Islet precursor cell (in vitro differentiated cells): Measurements from ENCODE around the gene IER5.
A peak's percentile ranks its signal among the peaks of the same experiment; 100 is the strongest.
"Not testable (repeated sequence)": the region's sequence is repeated elsewhere in the genome, so short reads cannot be mapped to it uniquely, and the experiment has no call there.

ENCODE experiments used
- DNase-seq: peaks from one replicate; pipeline ENCODE4 v3.0.0-alpha.2; 2018

Gene IER5

DNA sequence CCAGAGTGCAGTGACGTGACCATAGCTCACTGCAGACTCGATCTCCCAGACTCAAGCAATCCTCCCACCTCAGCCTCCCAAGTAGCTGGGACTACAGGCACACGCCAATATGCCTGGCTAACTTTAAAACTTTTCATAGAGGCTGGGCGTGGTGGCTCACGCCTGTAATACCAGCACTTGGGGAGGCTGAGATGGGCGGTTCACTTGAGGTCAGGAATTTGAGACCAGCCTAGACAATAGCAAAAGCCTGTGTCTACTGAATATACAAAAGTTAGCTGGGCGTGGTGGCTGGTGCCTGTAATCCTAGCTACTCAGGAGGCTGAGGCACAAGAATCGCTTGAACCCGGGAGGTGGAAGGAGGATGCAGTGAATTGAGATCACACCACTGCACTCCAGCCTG is 27.5 kb downstream of the IER5 start:
- DNase-seq, result not testable (repeated sequence)

DNA sequence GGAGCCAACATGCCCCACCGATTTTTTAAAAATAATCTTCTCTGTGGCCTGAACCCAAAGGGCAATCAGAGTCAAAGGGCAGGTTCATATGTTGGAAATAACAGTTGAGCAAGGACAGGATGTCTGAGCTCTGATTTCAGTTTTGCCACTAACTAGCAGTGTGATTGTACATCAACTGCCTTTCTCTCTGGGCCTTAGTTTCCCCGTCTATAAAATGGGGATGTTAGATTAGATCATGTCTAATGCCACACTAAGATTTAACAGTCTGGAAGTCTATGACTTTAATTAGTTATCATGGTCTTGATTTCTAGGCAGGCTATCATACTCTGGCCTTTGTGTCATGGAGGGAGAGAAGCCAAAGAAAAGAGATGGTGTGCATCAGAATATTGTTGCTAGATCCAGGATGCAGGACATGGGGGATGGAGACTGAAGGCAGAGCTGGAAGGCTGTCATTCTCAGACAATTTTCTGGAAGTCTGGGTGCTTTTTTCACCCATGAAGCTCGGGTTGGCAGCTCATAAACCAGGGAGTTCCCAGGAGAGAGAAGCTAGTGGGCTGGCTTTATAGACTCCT is 28.4 kb downstream of the IER5 start:
- DNase-seq, result no peak

DNA sequence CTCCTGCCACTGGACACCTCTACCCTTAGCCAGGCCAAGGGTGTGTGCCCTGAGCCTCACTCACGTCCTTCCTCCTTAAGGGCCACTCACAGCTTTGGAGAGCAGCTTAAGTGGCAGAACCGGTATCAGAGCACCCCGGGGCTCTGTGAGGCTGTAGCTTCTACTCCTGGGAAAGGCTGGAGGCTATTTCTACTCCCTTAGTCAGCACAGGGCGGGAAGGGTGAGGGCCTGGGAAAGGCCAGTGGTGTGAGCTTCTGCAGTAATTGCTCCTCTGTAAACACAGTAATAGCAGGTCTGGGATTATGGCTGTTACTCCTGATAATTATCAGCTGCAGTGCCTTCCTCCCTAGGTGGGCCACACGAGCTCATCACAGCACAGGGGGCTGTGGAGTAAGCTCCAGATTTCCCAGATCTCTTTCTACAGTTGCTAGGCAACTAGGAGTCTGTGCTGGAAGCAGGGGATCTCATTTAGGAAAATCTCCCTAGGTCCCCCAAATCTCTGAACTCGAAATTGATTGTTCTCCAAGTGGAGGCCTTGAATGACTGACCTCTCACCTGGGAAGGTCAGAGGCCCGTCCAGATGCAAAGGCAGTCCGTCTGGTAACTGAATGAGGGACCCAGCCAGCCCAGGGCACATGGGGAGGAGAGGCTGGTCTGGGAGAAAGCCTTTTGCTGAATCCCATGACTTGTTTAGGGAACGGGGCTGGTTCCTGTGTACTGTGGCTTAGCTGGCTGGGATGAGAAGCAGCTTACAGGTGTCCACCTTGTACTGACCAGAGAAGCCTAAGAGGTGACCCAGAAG is 29.3 kb downstream of the IER5 start:
- DNase-seq, result peak; percentile 100

DNA sequence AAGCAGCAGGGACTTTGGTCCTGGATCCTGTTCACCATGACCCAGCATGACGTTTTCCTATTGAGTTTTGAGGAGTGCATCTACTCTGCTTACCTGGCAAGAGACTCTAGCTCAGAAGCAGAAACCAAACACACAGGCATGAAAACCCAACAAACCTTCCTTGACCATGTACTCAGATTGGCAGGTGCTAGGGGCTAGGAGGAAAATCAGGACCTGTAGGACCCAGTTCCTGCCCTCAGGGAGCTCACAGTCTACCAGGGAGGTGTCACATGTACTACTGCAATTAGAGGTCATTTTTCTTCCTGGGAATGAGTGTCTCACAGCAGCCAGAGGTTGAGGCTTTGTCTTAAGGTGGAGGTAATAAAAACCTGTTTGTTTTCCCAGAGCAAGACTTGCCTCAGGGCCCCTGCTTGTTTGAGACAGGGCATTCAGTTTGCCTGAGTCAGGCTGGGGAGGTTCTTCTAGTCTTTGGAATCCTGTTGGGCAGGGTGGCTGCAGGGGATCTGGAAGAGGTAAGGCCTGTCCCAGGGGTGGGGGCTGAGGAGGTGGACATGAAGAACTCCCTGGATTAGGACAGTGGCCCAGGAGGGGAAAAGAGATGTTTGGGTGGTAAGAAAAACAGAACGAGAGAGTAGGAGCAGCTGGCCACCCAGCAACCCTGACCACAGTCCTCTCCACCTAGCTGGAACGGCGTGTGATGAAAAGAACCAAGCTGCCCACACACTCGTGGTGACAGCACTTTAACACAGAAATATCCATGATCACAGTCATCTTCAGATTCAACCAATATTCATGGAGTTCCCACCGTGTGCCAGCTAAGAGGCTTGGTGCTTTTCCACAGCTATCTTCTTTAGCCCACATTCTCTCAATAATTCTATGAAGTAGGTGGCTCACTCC is 30.8 kb downstream of the IER5 start:
- DNase-seq, result peak; percentile 99

DNA sequence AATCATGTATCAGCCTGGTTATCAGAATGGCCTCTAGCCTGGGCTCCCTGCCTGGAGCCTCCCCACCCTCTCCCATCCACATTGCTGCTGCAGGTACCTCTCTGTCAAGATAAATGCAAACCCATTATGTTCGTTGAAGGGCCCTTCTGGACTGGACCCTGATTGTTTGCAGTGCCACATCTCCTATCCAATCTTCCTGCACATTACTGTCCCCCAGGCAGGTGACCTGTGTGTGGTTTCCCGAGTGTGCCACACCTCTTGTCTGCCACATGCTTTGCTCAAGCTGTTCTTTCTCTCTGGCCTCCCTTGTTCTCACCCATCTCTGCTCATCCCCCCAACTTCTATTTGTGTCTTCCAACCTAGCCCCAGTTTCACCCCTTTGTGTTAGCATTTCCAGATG is 32.4 kb downstream of the IER5 start:
- DNase-seq, result peak; percentile 74

DNA sequence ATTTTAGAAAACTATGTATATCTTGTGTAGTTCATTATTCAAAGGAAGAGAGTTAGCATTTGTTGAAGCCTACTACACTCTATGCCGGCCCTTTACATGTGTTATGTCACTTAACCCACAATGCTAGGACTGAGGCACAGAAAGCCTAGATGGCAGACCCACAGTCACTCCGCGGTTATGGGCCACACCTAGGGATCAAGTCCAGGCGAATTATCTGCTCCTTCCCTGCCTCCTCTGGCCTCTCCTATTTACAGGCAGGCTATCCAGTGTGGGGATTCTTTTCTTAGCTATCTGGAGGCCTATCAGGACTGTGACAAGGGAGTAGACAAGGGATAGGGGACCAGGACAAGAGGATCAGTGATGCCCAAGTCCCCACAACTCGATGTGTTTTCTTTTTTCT is 33.0 kb downstream of the IER5 start:
- no peak for DNase-seq

DNA sequence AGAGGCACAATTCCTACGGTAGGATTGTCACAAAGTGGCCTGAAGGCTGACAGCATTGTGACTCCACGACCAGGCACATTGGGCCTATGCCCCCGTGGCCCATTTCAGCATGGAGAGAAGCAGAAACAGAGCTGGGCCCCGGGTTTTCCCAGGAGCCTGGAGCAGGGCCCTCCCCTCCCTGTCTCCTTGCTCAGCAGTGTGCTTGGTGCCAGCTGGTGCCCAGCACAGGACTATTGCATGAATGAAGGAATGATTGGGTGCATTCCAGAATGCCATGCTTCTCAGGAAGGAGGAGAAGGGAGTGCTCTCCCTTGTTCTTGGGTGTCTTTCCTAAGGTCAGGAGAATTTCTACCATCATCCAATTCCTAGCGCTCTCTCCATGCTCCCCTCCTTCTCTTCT is 33.7 kb downstream of the IER5 start:
- peak; percentile 46 for DNase-seq

DNA sequence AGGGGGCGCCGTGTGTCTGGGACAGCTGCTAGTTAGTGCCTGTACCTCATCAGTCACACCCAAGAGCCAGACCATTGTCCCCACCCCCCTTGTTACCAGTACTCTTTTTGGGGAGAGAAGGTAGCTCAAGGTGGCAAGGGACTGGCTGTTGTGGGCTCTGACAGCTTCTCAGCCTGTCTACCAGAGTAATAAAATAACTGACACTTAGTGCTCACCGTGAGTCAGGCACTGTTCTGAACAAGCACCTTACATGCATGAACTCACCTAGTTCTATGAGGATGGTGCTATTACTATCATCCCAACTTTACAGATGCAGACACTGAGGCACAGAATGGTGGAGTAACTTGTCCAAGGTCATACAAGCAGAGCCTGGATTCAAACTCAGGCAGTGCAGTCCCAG is 34.7 kb downstream of the IER5 start:
- no peak for DNase-seq

DNA sequence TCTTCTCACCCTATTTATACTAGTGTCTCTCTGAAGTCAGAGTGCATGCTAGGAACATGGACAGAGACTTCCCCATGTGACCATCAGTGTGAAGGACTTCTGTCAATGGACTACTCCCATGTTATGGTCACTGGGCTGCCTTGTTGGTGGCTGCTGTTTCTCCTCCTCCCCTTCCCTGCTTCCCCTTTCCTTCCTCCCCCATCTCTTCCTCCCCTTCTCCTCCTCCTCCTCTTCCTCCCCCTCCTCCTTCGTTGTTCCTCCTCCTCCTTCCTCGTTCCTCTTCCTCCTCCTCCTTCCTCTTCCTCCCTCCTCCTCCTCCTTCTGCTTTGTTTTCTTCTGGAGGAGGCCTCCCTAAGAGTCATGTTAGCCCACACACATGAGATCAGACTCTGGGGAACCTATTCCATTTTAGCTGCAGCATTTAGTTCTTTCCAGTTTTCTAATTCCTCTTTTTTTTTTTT is 35.8 kb downstream of the IER5 start:
- no peak for DNase-seq

DNA sequence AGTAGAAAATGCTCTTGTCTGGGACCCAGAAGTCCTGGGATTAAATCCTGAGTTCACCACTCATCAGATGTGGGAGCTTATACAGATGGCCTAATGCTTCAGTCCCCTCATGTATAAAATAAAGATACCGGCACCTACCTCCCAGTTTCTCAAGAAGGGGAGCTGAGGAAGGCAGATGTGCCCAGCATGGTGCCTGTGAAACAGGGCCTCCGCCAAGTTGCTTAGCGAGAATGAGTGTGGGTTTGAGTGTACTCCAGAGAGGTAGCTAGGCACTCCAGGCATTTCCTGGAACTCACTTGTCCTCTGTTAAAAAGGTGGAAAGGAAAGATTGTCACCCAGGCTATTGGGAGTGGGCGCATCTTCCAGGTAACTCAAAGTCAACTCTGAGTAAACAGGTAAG is 37.8 kb downstream of the IER5 start:
- no peak for DNase-seq

DNA sequence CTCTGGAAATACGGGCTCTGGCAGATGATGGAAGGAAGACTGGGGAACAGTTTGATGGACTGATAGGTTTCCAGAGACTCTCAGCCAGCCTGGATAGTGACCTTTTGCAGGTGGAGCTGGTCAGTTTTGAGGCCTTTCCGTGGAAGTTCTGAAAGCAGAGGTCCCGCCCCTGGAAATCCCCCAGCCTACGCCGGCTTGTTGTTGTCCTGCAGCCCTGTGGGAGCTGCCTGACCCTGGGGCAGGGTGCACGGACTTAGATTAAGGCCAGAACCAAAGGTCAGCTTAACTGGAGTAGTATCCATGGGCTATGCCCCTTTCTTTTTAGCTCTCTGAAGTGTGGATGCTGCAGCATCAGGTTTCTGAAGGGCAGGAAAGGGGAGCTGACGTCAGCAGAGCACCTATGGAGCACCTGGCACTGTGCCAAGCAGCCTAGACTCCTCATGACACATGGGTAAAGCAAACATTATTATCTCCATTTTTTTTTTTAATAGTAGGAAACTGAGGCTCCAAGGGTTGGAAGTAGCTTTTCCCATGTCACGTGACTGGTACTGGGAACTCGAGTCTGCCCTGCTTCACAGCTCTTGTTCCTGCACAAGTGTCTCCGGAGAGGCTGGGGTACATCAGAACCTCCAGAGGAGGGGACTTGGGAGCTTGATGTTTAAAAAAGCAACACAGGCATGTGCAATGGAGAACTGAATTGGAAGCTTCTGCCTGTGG is 38.5 kb downstream of the IER5 start:
- peak; percentile 58 for DNase-seq

DNA sequence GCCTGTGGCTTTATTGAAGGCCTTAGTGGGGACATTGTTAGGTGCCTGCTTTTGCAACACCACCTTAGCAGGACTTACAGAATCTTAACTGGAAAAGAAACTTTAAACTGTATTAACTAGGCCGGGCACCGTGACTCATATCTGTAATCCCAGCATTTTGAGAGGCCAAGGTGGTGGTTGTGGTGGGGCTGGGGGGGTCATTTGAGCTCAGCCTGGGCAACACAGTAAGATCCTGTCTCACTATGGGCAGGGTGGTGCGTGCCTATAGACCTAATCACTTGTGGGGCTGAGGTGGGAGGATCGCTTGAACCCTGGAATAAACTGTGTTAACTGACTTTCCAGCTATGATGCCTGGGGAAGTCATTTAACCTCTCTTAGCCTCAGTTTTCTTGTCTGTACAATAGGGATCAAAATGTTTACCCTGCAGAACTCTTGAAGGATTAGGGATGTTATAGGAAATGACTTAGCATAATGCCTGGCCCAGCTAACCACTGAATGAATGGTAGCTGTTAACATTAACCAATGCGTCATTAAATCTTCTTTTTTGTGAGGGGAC is 39.5 kb downstream of the IER5 start:
- peak; percentile 46 for DNase-seq

DNA sequence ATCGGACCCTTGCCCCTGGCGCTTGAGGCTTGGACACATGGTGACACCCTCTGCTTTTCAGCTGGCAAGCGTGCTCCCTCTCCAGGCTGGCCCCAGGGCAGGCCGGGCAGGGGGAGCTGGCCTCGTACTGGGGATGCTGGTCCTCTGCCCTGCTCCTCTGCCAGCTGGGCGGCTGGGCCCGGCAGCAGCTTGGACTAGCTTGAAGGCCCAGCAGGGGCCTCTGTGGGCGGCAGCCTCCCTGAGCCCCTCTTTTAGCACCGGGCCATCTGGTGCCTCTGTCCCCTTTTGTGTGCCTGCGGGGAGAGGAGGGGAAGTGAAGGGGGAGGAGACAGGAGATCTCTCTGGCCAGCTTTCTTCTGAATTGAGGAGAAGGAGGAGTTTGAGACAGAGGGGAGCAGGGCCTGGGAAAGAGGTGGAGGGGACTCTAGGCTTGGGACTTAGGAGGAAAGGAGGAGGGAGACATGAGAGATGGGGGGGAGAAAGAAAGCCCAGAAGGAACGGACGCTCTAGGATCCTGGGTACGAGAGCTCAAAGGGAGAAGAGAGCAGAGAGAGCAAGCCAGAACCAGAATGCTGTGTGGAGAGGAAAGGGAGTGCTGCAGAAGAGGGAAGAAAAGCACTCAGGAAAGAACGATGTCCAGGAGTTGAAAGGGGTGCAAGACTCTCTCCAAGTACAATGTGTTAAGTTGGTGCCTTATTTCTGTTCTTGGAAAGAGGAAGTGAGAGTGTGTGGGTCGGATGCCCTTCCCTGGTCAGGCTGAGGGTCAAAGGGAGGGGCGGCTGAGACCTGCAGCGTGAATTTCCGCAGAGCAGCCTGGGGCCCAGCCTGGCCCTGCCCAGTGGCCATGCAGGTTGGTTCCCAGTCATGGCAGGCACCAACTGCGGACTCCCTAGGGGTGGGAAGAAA is 40.3 kb downstream of the IER5 start:
- peak; percentile 61 for DNase-seq

DNA sequence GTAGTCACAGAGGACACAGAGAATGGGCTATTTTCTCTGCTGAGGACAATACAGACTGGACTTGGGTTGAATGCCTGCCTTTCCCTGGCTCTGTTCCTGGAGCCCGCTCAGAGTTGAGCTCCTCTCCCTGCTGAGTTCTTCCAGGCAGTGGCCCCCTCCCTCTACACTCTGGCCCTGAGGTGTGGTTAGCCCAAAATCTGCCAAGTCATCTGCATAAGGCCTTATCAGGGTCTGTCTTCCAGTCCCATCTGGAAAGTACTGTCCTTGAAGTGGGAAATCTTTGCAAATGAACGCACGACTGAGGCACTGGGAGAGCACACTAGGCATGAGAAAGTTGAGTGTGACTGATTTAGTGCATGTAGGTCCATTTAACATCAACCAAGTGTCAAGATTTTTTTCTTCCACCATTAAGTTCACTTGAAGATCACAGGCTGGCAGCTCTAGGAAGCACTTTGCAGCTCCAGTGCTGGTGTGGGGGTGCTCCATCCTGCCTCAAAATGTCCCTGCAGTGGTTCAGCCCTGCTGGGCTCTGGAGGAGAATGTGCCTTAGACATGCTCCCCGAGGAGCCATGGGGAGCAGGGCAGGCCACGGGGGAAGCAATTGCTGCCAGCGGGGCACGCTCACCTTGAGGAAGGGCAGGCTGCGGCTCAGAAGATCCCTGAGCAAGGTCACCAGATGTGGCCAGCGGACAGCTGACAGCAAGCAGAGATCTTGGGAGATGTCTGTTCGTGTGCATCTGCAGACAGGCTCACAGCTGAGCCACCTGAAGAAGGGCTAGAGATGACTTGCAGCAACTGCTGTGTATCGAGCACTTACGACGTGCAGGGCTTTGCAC is 41.5 kb downstream of the IER5 start:
- peak; percentile 53 for DNase-seq

DNA sequence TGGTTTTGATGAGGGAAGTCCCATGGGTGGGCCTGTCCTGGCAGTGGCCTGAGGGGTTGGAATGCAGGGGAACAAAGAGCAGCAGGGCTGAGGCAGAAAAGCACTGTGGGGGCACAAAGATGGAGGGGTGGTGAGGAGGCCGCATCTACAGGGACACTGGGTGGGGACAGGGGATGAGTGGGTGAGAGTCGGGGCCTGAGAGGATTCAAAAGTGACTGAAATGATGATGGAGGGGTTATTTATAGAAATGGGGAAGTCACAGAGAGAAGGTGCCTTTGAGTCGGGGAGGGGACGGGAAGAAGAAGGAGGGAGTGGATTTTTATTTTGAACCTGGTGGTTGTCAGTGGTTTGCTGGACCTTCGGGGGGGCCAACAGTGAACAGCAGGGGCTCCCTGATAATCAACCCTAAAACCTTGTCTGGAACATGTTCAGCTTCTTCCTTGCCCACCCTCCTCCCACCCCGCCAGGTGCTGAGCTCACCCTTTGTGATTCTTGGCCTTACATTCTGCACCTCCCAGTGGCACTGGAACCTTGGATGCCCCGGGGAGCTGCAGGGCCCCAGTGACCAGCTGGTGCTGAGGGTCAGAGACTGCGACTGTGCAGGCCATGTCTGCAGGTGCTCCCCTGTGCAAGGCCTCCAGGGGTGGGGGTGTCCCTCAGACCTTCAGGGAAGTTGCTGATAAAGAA is 42.9 kb downstream of the IER5 start:
- no peak for DNase-seq

DNA sequence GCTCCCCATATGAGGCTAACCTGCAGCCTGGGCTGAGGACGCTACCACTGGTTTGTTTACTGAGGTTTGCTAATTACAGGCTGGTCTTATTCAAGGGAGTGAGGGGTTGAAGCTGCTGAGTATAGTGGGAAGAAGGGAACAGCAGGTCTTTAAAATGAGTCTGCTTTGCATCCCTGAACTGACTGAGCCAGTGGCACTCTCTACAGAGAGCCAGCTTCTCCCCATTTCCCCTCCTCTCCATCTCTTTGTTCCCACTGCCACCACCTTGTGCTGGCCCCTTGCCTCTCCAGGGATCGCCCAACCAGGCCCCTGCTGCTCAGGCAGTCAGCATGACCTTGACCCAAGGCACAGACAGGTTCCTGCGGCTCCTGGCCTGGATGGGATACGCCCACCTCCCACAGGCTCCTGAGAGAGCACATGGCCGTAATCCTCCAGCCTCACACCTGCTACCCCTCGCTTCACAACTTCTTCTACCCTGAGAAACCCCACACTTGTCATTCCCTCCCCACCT is 45.0 kb downstream of the IER5 start:
- DNase-seq, result peak; percentile 79

DNA sequence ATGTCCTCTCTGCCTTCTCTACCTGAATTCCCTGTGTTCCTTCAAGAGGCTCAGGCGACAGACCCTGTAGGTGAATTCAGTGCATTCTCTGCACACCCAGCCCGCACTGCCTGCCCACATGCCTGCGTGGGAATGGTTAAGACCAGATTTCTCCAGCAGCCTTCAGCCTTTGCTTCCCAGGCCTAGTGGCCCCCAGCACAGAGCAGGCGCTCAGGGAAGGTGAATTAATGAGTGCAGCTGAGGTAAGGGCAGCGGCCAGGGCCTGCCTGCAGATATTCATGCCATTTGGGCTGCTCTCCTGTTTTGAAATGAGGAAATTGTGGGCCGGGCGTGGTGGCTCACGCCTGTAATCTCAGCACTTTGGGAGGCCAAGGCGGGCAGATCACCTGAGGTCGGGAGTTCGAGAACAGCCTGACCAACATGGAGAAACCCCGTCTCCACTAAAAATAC is 45.5 kb downstream of the IER5 start:
- peak; percentile 66 for DNase-seq

DNA sequence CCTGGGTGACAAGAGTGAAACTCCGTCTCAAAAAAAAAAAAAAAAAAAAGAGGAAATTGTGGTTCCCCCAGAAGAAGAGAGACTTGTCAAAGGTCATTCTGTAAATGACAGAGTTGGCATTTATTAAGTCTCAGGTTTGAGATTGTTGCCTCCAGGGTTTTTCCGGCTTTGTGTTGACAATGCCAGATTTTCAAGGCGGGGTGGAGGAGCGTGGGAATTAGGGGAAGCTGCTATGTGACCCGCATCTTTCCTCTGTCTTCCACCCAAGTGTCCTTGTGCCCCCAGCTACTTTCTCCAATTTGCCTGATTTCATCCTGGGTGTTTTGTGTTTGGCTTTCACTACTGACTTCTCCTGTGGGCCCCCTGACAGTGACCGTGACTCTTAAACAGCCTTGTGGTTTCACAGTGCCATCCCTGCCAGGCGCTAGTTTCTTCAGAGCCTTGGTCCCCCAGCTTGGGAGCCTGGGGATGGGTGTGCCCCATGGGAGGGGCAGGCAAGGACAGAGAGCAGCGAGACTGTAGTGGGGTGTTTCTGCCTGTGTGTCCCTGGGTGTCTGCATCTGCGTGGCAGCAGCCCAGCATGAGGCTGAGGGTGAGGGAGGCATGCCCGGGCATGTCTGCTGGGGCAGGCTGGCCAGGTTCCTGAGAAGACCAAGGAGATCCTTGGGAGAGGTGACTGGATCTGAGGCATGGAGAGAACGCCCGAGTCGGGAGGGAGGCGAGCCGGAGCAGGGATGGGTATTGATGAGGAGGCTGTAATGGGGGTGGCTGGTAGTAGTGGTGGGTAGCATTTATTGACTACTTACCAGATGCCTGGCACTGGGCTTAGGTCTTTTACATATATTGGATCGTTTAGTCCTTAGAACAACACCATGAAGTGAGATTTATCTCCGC is 46.3 kb downstream of the IER5 start:
- peak; percentile 70 for DNase-seq

DNA sequence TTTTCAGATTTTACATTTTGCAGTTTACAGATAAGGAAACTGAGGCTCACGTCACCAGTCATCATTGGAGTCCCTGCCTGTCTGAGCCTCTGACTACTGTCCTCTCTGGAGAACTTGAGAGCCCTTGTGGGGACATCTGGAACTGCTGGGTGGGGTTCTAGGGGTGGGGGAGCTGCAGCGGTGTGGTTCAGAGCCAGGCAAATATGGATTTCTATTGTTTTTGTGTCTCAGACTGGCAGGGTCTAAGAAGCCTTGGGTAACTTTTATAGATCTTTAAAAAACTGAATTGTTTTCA is 46.9 kb downstream of the IER5 start:
- DNase-seq, result no peak
